ENCODE measurements around the gene FOXN1.
"Not testable (repeated sequence)": the region's sequence is repeated elsewhere in the genome, so short reads cannot be mapped to it uniquely, and the experiment has no call there.

Gene FOXN1

DNA sequence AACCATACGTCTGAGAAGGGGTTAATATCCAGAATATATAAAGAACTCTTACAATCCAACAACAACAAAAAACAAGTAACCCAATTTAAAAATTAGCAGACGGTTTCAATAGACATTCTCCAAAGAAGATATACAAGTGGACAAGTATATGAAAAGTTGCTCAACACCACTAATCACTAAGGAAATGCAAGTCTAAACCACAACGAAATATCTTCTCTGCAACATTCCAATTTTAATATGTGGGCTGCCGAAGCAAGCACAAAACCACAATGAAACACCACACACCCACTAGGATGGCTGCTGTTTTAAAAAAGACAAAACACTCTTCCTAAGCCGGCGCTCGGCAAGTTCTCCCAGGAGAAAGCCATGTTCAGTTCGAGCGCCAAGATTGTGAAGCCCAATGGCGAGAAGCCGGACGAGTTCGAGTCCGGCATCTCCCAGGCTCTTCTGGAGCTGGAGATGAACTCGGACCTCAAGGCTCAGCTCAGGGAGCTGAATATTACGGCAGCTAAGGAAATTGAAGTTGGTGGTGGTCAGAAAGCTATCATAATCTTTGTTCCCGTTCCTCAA is 38.6 kb upstream of the FOXN1 start:
- TF ChIP-seq, protein P1, sequence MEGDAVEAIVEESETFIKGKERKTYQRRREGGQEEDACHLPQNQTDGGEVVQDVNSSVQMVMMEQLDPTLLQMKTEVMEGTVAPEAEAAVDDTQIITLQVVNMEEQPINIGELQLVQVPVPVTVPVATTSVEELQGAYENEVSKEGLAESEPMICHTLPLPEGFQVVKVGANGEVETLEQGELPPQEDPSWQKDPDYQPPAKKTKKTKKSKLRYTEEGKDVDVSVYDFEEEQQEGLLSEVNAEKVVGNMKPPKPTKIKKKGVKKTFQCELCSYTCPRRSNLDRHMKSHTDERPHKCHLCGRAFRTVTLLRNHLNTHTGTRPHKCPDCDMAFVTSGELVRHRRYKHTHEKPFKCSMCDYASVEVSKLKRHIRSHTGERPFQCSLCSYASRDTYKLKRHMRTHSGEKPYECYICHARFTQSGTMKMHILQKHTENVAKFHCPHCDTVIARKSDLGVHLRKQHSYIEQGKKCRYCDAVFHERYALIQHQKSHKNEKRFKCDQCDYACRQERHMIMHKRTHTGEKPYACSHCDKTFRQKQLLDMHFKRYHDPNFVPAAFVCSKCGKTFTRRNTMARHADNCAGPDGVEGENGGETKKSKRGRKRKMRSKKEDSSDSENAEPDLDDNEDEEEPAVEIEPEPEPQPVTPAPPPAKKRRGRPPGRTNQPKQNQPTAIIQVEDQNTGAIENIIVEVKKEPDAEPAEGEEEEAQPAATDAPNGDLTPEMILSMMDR (IDR thresholded peaks at IDR 0.05; ENCODE audit: unreplicated experiment in 3 of 3) = no peak
- no peaks in the 10 kb centered on the region for H3K9me3 Mint-ChIP-seq
- H3K27ac Mint-ChIP-seq = no peak overlapping the region
- H3K36me3 Mint-ChIP-seq (ENCODE audit: low read depth) = no peaks in the 10 kb centered on the region
- H3K4me3 Mint-ChIP-seq = no peak overlapping the region
- peaks cover 31% of the 10 kb centered on the region for H3K27me3 Mint-ChIP-seq (ENCODE audit: low read depth)
- H3K4me1 Mint-ChIP-seq = peaks cover 11% of the 10 kb centered on the region

DNA sequence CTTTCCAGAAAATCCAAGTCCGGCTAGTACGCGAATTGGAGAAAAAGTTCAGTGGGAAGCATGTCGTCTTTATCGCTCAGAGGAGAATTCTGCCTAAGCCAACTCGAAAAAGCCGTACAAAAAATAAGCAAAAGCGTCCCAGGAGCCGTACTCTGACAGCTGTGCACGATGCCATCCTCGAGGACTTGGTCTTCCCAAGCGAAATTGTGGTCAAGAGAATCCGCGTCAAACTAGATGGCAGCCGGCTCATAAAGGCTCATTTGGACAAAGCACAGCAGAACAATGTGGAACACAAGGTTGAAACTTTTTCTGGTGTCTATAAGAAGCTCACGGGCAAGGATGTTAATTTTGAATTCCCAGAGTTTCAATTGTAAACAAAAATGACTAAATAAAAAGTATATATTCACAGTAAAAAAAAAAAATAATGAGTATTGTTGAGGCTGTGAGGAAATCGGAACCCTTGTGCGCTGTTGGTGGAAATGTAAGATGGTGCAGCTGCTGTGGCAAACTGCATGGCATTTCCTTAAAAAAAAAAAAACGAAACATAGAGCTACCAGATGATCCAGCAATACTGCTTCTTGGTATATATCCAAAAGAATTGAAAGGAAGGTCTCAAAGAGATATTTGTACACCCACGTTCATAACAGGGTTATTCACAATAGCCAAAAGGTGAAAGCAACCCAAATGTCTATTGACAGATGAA is 38.0 kb upstream of the FOXN1 start:
- not testable (repeated sequence) for H3K36me3 Mint-ChIP-seq (ENCODE audit: low read depth); H3K27ac Mint-ChIP-seq; H3K9me3 Mint-ChIP-seq; H3K4me3 Mint-ChIP-seq
- Mint-ChIP-seq H3K27me3 (ENCODE audit: low read depth) (peaks cover 24% of the 10 kb centered on the region), H3K4me1 (peaks cover 11% of the 10 kb centered on the region)

DNA sequence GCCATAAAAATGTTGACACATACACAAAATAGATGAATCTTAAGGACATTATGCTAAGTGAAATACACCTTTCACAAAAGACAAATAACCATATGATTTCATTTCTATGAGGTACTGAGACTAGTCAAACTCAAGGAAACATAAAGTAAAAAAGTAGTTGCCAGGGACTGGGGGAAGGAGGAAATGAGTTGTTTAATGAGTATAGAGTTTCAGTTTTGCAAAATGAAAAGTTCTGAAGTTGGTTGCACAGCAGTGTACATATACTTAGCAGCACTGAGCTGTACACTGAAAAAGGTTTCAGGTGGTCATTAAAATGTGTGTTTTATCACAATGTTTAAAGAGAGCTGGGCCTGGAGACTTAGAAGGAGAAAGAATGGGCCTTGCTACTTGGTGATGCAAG is 37.4 kb upstream of the FOXN1 start:
- no peak overlapping the region for H3K4me3 Mint-ChIP-seq
- H3K27ac Mint-ChIP-seq = no peak overlapping the region
- no peaks in the 10 kb centered on the region for H3K9me3 Mint-ChIP-seq
- TF ChIP-seq, protein P1 (IDR thresholded peaks at IDR 0.05; ENCODE audit: unreplicated experiment in 3 of 3) = no peak
- H3K27me3 Mint-ChIP-seq (ENCODE audit: low read depth) = peaks cover 18% of the 10 kb centered on the region
- no peaks in the 10 kb centered on the region for H3K36me3 Mint-ChIP-seq (ENCODE audit: low read depth)
- H3K4me1 Mint-ChIP-seq = peaks cover 11% of the 10 kb centered on the region

DNA sequence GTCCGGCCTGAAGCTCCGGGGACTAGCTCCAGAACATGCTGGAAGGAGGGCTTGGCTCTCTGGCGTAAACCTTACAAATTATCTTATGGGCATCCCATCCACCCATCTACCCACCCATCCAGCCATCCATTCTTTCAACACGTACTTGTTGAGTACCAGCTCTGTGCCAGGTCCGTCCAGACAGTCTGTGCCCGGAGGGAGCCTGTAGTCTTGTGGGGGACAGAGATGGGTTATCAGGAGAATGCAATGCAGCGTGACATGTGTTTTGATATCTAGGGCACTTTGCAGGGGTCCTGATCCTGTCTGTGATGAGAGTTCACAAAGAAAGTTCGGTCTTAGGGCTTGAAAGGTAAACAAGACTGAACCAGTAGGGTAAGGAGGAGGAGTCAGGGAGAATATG is 36.8 kb upstream of the FOXN1 start:
- TF ChIP-seq, protein P1 (IDR thresholded peaks at IDR 0.05; ENCODE audit: unreplicated experiment in 3 of 3) = no peak
- no peaks in the 10 kb centered on the region for H3K36me3 Mint-ChIP-seq (ENCODE audit: low read depth)
- no peaks in the 10 kb centered on the region for H3K9me3 Mint-ChIP-seq
- no peak overlapping the region for H3K27ac Mint-ChIP-seq
- peaks cover 11% of the 10 kb centered on the region for H3K4me1 Mint-ChIP-seq
- no peak overlapping the region for H3K4me3 Mint-ChIP-seq
- peaks cover 17% of the 10 kb centered on the region for H3K27me3 Mint-ChIP-seq (ENCODE audit: low read depth)

DNA sequence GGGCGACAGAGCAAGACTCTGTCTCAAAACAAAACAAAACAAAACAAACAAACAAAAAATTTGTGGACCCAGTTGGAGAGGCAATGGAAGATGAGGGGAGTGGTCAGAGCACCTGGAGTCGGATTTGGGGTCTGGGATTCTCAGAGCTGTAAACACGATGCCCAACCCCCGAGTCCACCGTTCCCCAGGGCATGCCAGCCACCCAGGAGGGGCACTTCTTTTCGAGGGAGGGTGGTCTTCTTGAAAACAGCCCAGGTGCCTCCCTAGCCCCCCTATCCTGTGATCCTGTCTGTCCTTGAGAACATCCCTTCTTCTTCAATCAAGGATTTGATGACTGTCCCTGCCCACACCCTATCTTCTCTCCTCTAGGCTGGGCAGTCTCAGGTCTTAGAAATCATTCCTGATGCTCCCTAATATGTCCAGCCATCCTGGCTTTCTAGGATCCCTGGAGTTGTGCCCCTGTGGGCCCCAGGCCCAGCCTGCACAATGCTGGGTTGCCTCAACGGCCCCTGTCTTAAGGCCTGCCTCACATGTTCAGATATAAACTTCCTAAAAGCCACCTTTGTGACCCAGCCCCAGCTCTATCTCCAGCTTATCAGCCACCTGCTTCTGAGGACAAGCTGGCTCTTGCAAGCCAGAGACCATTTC is 35.8 kb upstream of the FOXN1 start:
- H3K9me3 Mint-ChIP-seq = no peaks in the 10 kb centered on the region

GRCh38 chr17:28470914-28471366 is 35.2 kb upstream of the FOXN1 start:
- H3K4me3 Mint-ChIP-seq = no peak overlapping the region
- peaks cover 10% of the 10 kb centered on the region for H3K27me3 Mint-ChIP-seq (ENCODE audit: low read depth)
- H3K36me3 Mint-ChIP-seq (ENCODE audit: low read depth) = no peaks in the 10 kb centered on the region
- TF ChIP-seq, protein P1 (IDR thresholded peaks at IDR 0.05; ENCODE audit: unreplicated experiment in 3 of 3) = no peak
- no peak overlapping the region for H3K27ac Mint-ChIP-seq
- no peaks in the 10 kb centered on the region for H3K9me3 Mint-ChIP-seq
- H3K4me1 Mint-ChIP-seq = peaks cover 16% of the 10 kb centered on the region

More for the DNA sequence above, 35.8 kb upstream of the FOXN1 start:
- Mint-ChIP-seq H3K4me3 (no peak overlapping the region), H3K4me1 (peaks cover 14% of the 10 kb centered on the region), H3K27ac (no peak overlapping the region), H3K27me3 (ENCODE audit: low read depth) (peaks cover 16% of the 10 kb centered on the region), H3K36me3 (ENCODE audit: low read depth) (no peaks in the 10 kb centered on the region)
- TF ChIP-seq, protein P1 (IDR thresholded peaks at IDR 0.05; ENCODE audit: unreplicated experiment in 3 of 3) = no peak
